Activated CD8-positive, alpha-beta T cell treated with anti-CD3 and anti-CD28 coated beads for 36 hours (primary cell): ENCODE data around the gene CRYL1. TPM values are rescaled to one million over a fixed set of nuclear protein-coding genes. Genes with fewer than 3 reads are reported as not detected.

ENCODE experiments used
- ATAC-seq: fragments of 200-7000 bp; cut with Tn5 transposase; one replicate; pipeline ENCODE4 v1.10.0; 2021; ENCODE audit warnings: mild to moderate bottlenecking, moderate library complexity
- CTCF ChIA-PET: fragments of 350-600 bp; sonication (Branson Sonifier 250); formaldehyde crosslinking; loops from one replicate; lab custom pipeline; 2021; ENCODE audit warnings: antibody characterized with exemption; lab: Charles Lee
- POLR2A ChIA-PET: fragments of 350-600 bp; sonication (Branson Sonifier 250); formaldehyde crosslinking; loops from one replicate; lab custom pipeline; 2021; ENCODE audit warnings: antibody characterized with exemption; lab: Charles Lee
- DNase-seq: peaks from one replicate; pipeline ENCODE4 v3.0.0-alpha.2; 2020
- H3K27ac Mint-ChIP-seq: one replicate; pipeline ENCODE4 v1.8.0; 2021; ENCODE audit warnings: mild to moderate bottlenecking, mixed read lengths
- H3K27me3 Mint-ChIP-seq: one replicate; pipeline ENCODE4 v1.8.0; 2021; ENCODE audit warnings: mixed read lengths
- H3K36me3 Mint-ChIP-seq: one replicate; pipeline ENCODE4 v1.8.0; 2021; ENCODE audit warnings: low read depth, mixed read lengths
- H3K4me1 Mint-ChIP-seq: one replicate; pipeline ENCODE4 v1.8.0; 2021; ENCODE audit warnings: low read depth, mixed read lengths
- H3K4me3 Mint-ChIP-seq: one replicate; pipeline ENCODE4 v1.8.0; 2021; ENCODE audit warnings: mild to moderate bottlenecking, moderate library complexity, mixed read lengths
- H3K9me3 Mint-ChIP-seq: one replicate; pipeline ENCODE4 v1.8.0; 2021; ENCODE audit warnings: mixed read lengths
- intact Hi-C: fragments of 100-400 bp; cut with micrococcal nuclease; formaldehyde crosslinking; loops from one replicate; pipeline ENCODE4 v1.10.0; 2022
- total RNA-seq, 2 experiments: library from RNA; stranded (reverse); gene quantifications; one replicate each; pipeline ENCODE4 v1.2.3, GENCODE V29; 2021
- TF ChIP-seq, protein P1 (sequence below): fragments of 200-600 bp; IDR thresholded peaks from one replicate; pipeline ENCODE4 v1.8.0; 2022; ENCODE audit warnings: antibody characterized with exemption, mild to moderate bottlenecking

The CRYL1 gene
- total RNA-seq, 2 experiments from 2014 or later, result 8.5 to 9.4 TPM

DNA sequence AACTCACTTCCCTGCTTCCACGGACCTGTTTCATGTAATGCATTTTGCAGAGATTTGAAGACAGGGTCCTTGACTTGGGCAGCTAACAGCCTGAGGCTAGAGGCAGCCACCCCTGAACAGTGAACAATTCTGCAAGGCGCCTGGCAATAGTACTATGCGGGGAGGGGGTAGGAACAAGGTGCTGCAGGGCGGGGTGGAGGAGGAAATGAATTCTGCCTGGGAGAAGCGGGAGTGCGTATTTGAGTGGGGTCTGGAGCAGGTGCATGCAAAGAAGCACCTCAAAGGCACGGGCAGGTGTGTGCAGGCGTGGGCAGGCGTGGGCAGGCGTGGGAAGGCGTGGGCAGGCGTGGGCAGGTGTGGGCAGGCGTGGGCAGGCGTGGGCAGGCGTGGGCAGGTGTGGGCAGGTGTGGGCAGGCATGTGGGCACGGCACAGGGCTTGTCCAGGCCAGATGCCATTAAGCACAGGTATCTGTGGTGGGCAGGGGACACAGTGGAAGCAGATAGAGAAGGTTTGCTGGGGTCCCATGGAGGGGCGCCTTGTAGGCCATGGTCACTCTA lies 163.1 kb downstream of the CRYL1 start:
- intact Hi-C loops, result no loop called here
- no peak overlapping the region for H3K27ac Mint-ChIP-seq
- H3K36me3 Mint-ChIP-seq, result no peaks in the 10 kb centered on the region
- no peak for ATAC-seq
- no peaks in the 10 kb centered on the region for H3K27me3 Mint-ChIP-seq
- peaks cover 4% of the 10 kb centered on the region for H3K4me1 Mint-ChIP-seq
- TF ChIP-seq, protein P1, sequence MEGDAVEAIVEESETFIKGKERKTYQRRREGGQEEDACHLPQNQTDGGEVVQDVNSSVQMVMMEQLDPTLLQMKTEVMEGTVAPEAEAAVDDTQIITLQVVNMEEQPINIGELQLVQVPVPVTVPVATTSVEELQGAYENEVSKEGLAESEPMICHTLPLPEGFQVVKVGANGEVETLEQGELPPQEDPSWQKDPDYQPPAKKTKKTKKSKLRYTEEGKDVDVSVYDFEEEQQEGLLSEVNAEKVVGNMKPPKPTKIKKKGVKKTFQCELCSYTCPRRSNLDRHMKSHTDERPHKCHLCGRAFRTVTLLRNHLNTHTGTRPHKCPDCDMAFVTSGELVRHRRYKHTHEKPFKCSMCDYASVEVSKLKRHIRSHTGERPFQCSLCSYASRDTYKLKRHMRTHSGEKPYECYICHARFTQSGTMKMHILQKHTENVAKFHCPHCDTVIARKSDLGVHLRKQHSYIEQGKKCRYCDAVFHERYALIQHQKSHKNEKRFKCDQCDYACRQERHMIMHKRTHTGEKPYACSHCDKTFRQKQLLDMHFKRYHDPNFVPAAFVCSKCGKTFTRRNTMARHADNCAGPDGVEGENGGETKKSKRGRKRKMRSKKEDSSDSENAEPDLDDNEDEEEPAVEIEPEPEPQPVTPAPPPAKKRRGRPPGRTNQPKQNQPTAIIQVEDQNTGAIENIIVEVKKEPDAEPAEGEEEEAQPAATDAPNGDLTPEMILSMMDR, result no peak
- H3K4me3 Mint-ChIP-seq, result no peak overlapping the region
- no peak for DNase-seq
- no peaks in the 10 kb centered on the region for H3K9me3 Mint-ChIP-seq
- POLR2A ChIA-PET, result no interaction called here
- CTCF ChIA-PET, result no interaction called here

GRCh38 chr13:20360835-20361412 lies 164.7 kb downstream of the CRYL1 start:
- TF ChIP-seq, protein P1, result no peak
- H3K4me1 Mint-ChIP-seq, result peaks cover 4% of the 10 kb centered on the region
- no peak for ATAC-seq
- no peaks in the 10 kb centered on the region for H3K36me3 Mint-ChIP-seq
- DNase-seq, result no peak
- no peak overlapping the region for H3K4me3 Mint-ChIP-seq
- ChIA-PET POLR2A (interaction anchor here (0.6 kb wide), 1 partner anchor 329 kb away, joined by 5 read pairs; no protein-coding TSS in a partner anchor), CTCF (no interaction called here)
- no peaks in the 10 kb centered on the region for H3K9me3 Mint-ChIP-seq
- H3K27ac Mint-ChIP-seq, result no peak overlapping the region
- intact Hi-C loops, result no loop called here
- no peaks in the 10 kb centered on the region for H3K27me3 Mint-ChIP-seq

DNA sequence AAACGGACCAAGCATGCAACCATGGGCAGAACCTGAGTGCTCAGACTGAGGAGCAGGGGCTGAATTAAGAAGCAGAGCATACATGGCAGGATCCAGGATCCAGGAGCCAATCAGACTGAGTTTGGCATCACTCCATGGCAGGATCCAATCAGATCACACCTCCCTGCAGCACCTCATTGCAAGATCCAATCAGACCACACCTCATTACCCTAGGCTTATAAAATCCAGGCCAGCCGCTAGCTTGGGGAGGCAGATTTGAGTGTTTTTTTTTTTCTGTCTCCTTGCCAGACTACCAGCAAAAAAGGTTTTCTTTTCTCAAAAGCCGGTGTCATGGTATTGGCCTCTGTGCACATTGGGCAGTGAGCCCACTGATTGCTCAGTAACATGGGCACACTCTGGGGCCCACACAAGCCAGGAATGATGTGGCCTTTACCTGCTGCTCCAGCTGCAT lies 165.6 kb downstream of the CRYL1 start:
- Mint-ChIP-seq H3K4me3 (no peak overlapping the region), H3K27me3 (no peaks in the 10 kb centered on the region), H3K9me3 (no peaks in the 10 kb centered on the region), H3K27ac (no peak overlapping the region), H3K4me1 (peaks cover 4% of the 10 kb centered on the region), H3K36me3 (no peaks in the 10 kb centered on the region)
- POLR2A ChIA-PET, result no interaction called here
- ATAC-seq (no peak), DNase-seq (no peak)
- CTCF ChIA-PET, result no interaction called here
- TF ChIP-seq, protein P1, result no peak
- intact Hi-C loops, result no loop called here

GRCh38 chr13:20359335-20359734 lies 166.3 kb downstream of the CRYL1 start:
- no peak for DNase-seq
- ChIA-PET CTCF (no interaction called here), POLR2A (no interaction called here)
- H3K4me1 Mint-ChIP-seq, result peaks cover 4% of the 10 kb centered on the region
- no peak overlapping the region for H3K4me3 Mint-ChIP-seq
- H3K27me3 Mint-ChIP-seq, result no peaks in the 10 kb centered on the region
- TF ChIP-seq, protein P1, result no peak
- ATAC-seq, result peak; percentile 91
- H3K36me3 Mint-ChIP-seq, result no peaks in the 10 kb centered on the region
- H3K27ac Mint-ChIP-seq, result no peak overlapping the region
- intact Hi-C loops, result no loop called here
- H3K9me3 Mint-ChIP-seq, result no peaks in the 10 kb centered on the region

DNA sequence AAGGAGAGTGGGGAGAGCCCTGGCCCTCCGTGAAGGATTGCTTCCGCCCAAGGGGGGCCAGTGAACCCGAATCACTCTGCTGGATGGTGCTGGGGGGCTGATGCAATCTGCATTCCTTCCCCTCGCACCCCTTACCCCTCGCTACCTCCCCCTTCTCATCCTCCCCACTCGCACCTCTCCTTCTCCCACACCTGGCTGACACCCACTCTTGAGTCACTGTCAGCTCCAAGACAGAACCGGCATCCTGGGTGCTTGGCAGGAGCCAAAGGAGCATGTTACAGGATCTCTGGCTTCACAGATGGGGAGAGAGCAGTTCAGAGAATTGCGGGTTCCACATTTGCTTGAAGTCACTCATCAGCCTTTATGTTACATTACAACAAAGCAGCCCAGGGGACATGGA lies 167.6 kb downstream of the CRYL1 start:
- CTCF ChIA-PET, result no interaction called here
- POLR2A ChIA-PET, result interaction anchor here (0.6 kb wide), 1 partner anchor 130 kb away, joined by 3 read pairs; no protein-coding TSS in a partner anchor
- Mint-ChIP-seq H3K9me3 (no peaks in the 10 kb centered on the region), H3K27ac (no peak overlapping the region), H3K4me1 (peaks cover 4% of the 10 kb centered on the region), H3K27me3 (no peaks in the 10 kb centered on the region), H3K36me3 (no peaks in the 10 kb centered on the region), H3K4me3 (no peak overlapping the region)
- DNase-seq, result no peak
- intact Hi-C loops, result no loop called here
- TF ChIP-seq, protein P1, result no peak
- no peak for ATAC-seq
